GM20000 (cell line): Measurements from ENCODE around the gene GET4.
"Not testable (repeated sequence)": the region's sequence is repeated elsewhere in the genome, so short reads cannot be mapped to it uniquely, and the experiment has no call there.

Source experiments
- DNase-seq: peaks from one replicate; pipeline ENCODE4 v3.0.0; 2012; ENCODE audit warnings: low spot score
- TF ChIP-seq, protein P1 (sequence below): IDR thresholded peaks from 2 replicates; pipeline ENCODE4 v1.5.1; 2012; ENCODE audit warnings: mild to moderate bottlenecking, control low read depth; ENCODE audit errors: extremely low read depth, missing control alignments

Gene GET4

GRCh38 chr7:865921-866320 is 10.4 kb upstream of the GET4 start:
- TF ChIP-seq, protein P1, sequence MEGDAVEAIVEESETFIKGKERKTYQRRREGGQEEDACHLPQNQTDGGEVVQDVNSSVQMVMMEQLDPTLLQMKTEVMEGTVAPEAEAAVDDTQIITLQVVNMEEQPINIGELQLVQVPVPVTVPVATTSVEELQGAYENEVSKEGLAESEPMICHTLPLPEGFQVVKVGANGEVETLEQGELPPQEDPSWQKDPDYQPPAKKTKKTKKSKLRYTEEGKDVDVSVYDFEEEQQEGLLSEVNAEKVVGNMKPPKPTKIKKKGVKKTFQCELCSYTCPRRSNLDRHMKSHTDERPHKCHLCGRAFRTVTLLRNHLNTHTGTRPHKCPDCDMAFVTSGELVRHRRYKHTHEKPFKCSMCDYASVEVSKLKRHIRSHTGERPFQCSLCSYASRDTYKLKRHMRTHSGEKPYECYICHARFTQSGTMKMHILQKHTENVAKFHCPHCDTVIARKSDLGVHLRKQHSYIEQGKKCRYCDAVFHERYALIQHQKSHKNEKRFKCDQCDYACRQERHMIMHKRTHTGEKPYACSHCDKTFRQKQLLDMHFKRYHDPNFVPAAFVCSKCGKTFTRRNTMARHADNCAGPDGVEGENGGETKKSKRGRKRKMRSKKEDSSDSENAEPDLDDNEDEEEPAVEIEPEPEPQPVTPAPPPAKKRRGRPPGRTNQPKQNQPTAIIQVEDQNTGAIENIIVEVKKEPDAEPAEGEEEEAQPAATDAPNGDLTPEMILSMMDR, result no peak
- DNase-seq, result no peak

DNA sequence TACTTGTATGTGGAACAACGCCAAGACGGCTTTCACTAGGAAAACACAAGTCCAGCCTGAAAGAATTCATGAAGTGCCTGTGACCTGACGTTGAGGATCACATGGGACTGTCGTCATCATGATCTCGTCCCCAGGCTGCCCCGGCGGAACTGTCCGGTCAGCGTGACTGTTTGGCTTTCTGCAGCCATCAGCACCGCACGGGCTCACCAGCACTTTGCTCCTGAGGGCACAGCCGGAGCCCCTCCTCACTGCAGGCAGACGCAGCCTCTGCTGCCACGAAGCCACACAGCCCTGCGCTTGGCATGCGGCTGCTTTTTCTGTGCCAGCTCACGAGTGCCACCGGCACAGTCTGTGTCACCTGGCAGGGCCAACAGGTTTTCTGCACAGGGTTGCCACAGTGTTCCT is 9.4 kb upstream of the GET4 start:
- DNase-seq, result no peak
- TF ChIP-seq, protein P1, result no peak

DNA sequence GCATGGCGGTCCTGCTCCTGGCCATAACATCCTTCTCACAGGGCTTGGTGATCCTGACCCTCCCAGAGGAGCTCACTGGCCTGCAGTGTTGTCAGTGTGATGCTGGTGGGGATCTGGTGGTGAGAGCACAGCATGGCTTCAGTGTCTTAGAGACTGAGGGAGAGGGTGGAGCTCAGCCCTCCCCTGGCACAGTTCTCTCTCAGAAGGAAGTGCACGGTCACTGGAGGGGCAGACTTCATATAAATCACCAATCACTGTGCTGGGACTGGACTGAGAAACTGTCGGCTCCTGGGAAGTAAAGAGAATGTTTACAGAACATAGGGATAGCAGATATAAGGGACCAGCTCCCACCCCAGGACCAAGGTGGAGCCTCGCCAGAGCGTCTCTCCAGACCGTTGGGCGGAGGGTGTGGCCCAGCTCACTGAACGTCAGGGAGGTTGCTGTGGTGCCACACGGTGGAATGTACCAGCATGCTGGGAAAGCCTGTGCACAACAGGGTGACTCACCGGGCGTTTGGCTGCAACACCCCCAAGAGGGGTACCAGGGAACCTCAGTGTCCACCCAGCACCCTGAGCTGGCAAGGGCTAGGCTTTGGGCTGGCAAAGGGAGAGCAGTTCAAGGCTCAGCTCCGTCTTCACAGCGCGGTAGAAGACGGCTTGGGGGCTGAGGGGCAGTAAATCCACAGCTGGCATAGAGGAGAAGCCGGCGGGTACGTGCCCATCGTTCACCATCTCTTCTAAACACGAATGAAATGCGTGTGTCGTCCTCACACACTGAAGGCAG is 8.8 kb upstream of the GET4 start:
- TF ChIP-seq, protein P1, result no peak
- no peak for DNase-seq

DNA sequence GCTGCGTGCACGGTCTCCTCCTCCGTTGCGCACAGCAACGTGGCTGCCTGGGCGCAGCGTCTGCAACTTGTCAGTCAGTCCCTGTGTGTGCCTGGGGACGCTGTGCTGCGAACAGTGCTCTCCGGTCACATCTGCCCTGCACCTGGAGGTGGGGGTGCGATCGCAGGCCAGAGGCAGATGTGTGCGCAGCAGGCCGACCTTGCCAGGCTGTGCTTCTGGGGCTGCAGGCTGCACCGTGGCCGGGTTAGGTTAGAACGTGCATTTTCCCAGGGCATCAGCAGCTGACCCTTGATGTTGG is 8.2 kb upstream of the GET4 start:
- TF ChIP-seq, protein P1, result no peak
- no peak for DNase-seq

DNA sequence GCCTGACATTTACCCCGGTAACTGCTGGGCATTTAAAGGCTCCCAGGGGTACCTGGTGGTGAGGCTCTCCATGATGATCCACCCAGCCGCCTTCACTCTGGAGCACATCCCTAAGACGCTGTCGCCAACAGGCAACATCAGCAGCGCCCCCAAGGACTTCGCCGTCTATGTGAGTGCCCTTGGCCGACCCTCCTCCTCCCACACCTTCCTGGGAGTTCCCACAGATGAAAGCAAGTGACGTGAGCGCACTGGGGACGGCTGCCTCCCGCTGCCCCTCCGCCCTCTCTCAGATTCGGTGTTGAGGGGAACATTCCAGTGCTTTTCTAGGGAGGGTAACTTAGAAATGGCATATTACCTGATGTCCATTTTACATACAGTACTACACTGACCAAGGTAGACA is 7.0 kb upstream of the GET4 start:
- TF ChIP-seq, protein P1, result no peak
- DNase-seq, result no peak

DNA sequence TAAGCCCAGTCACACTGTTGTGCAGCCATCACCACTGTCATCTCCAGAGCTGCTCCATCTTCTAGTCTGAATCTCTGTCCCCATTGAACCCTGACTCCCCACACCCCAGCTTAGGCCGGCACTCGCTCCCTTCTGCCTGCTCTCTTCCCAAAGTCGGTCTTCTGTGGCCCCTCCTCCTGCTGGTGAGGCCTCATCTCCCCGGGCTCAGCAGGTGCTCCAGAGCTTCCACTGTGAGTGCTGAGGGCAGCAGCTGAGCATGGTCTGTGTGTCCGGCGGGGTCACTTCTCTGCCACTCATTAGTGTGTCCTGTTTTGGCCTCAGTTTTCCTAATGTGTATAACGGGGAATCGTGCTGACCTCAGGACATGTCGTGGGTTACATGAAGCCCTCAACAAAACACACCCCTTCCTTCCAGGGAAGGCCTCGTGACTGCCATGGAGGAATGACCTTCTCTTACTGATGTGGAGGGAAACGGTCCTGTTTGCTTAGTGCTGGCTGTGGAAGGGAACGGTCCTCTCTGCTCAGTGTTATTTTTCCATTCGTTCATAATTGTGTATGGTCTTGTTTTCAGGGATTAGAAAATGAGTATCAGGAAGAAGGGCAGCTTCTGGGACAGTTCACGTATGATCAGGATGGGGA is 4.3 kb upstream of the GET4 start:
- DNase-seq, result no peak
- TF ChIP-seq, protein P1, result no peak

GRCh38 chr7:872685-873084 is 3.7 kb upstream of the GET4 start:
- not testable (repeated sequence) for DNase-seq
